HPDE6-E6E7 (cell line): Measurements from ENCODE around the gene ATP5ME.
A peak's percentile ranks its signal among the peaks of the same experiment; 100 is the strongest.

Experiments used
- DNase-seq: peaks from one replicate; pipeline ENCODE4 v3.0.0; 2011; ENCODE audit warnings: missing footprints; ENCODE audit errors: extremely low spot score

ATP5ME gene

DNA sequence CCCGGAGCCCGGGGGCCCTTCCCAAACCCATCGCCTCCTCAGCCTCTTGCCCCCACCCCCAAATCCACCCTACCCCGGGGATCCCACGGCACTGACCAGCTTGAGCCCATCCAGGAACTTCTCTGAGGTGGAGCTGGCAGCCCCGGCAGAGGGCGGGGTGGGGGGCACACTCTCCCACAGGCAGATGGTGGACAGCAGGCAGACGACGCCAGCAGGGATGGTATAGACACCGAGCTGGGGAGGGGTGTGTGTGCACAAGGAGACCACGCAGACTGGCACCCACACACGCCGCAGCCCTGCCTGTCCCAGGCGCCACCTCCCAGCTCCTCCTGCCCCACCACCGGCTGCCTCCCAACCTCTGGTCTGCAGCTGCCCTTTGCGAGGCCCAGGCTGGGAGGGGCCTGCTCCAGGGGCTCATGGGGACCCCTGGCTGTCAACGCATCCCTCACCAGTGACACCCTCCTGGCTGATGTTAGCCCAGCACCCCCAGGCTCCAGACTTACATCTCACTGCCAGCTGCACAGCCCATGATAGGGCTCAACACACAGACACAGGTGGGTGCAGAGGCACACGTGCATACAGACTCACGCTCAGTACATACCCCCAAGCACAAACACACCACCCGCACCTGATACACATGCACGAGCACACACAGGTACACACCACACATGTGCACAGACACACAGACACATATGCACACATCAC is 10.7 kb upstream of the ATP5ME start:
- no peak for DNase-seq

DNA sequence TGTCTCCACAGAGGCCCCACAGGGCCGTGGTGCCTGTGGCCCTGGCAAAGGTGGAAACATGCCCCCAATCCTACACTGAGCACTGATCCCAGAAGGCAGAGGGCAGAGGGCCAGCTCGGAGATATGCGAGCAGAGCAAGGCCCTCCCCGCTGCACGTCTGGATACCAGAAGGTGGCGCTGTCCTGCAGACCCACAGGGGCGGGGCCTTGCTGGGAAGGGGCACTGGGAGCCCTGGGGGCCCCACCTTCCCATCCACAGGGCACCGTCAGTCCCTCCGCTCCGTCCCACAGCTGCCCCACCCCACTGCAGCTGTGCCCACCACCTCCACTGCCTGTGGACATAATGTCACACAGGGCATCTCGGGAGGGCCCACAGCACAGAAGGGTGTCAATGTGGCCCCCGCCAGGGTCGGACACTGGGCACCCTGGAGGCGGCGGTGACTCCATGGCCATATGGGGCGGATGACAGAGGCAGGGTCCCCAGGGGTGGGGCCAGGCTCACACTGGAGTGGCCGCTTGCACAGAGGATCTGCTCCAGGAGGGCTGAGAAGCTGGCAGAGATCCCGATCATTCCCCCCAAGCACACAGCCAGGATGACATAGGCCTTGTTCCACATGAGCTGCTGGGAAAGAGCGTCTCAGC is 10.0 kb upstream of the ATP5ME start:
- no peak for DNase-seq

GRCh38 chr4:683247-683897 is 9.3 kb upstream of the ATP5ME start:
- DNase-seq = no peak

DNA sequence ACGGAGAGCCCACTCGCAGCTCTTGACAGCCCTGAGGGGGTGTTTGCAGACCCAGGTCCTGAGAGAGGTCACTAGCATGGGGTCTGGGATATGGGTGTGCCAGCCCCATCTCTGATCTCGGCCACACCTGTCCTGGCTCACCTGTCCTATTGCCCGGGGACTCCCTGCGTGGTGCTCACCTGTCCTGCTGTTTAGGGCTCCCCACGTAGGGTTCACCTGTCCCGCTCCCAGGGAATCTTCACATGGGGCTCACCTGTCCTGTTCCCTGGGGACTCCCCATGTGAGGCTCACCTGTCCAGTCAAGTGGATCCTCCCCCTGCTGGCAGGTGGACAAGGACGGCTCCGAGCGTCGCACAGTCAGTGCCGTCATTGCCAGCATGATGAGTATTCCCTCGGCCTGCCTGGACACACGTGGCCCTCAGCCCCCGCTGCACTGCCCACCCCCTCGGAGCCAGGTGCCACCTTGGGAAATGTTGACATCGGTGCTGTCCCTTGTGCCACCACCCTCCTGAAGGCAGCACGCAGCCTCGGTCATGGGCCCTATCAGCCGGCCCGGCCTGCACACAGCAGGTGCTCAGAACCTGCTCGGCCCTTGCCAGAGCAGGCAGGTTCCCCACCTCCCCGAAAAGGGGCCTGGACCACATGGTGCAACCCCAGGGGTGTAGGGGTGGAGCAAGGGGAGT is 8.6 kb upstream of the ATP5ME start:
- no peak for DNase-seq

GRCh38 chr4:681736-682451 is 7.8 kb upstream of the ATP5ME start:
- DNase-seq = peak; percentile 49

DNA sequence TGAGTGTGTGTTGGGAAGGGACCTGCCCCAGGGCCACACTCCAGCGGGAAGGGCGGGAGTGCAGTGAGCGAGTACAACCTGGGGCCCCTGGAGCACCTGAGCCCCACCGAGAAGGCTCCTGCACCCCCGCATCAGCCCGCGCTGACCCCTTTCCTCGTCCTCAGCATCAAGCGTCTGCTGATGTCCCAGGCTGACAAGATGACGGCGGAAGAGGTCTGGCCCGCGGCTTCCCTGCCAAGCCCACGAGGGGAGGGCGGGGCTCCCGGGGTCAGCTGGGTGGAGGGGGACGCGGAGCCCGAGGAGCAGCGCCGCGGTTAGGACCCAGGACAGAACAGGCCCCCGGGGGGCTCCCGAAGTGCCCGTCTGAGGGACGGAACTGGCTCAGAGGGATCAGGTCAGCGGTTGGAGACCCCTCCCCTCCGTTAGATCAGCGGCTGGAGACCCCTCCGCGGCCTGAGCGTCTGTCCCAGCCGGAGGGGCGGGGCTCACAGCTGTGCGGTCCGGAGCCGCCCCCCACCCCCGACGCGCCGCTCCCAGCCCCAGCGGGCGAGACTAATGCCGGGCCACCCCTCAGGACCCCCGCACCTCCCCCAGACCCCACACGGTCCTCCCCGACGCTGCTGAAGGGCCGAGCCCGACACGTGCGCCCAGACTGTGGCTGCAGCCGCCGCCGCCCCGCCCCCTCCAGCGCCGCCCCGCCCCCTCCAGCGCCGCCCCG is 7.0 kb upstream of the ATP5ME start:
- DNase-seq = no peak

GRCh38 chr4:680551-680927 is 6.5 kb upstream of the ATP5ME start:
- DNase-seq = no peak

- no peak for DNase-seq
These were observed 6.0 kb upstream of the ATP5ME start for GRCh38 chr4:680091-680490.

DNA sequence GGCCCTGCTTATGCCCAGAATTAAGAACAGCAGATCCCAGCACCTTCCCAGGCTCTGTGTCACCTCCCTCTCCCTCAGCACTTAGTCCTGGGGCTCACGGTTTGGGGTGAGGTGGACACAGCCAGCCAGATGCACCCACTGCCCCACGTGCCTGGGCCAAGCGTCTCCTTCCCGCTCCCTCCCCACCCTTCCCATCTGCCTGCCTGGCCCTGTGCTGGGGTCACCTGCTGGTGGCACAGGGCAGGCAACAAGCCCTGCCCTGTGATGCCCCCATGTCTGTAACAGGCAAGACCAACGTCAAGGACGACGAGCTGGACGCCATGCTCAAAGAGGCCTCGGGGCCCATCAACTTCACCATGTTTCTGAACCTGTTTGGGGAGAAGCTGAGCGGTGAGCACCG is 5.6 kb upstream of the ATP5ME start:
- no peak for DNase-seq

DNA sequence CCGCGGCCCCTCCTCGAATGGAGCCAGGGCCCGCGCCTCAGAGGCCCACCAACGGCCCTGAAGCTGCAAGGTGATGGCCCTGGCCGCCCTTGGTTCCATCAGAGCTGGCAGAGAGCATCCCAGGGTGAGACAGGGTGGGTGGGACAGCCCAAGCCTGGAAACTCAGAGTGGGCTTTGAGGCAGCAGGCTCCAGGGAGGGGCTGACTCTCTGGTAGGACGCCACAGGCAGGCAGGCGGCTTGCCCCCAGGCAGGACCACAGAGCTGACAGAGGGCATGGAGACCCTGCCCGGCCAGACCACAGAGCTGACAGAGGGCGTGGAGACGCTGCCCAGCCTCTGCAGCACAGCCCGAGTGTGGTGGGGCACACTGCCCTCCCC is 5.0 kb upstream of the ATP5ME start:
- DNase-seq = no peak

DNA sequence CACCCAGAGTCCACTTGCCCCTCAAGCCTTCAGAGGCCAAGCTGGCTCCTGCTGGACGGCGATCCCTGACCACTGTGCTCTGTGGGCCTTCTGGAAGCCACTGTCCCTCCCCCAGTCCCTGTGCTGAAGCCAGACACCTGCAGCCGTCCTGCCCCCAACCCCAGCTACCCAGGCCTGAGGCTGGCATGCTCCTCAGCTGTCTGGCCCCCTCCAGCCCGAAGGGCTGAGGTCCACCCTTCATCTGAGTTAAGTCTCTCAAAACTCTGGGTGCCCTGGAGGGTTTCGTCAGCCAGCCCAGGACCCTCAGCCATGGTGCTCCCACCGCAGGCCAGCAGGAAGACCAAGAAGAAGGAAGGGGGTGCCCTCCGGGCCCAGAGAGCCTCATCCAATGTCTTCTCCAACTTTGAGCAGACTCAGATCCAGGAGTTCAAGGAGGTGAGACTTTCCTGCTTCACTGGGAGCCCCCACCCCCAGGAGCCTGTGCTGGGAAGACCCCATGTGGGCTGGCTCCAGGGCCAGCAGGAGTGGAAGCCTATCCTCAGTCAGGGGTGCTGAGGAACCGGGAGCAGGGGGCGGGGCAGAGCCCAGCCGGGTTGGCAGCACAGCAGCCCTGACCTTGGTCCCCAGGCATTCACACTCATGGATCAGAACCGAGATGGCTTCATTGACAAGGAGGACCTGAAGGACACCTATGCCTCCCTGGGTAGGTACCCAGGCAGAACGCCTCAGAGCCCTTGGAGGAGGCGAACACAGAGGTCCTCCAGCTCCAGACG is 4.4 kb upstream of the ATP5ME start:
- no peak for DNase-seq

GRCh38 chr4:677431-678293 is 3.6 kb upstream of the ATP5ME start:
- peak; percentile 56 for DNase-seq

- no peak for DNase-seq
These were observed 2.8 kb upstream of the ATP5ME start for GRCh38 chr4:676871-677235.

GRCh38 chr4:675980-676870 is 2.1 kb upstream of the ATP5ME start:
- DNase-seq = no peak

DNA sequence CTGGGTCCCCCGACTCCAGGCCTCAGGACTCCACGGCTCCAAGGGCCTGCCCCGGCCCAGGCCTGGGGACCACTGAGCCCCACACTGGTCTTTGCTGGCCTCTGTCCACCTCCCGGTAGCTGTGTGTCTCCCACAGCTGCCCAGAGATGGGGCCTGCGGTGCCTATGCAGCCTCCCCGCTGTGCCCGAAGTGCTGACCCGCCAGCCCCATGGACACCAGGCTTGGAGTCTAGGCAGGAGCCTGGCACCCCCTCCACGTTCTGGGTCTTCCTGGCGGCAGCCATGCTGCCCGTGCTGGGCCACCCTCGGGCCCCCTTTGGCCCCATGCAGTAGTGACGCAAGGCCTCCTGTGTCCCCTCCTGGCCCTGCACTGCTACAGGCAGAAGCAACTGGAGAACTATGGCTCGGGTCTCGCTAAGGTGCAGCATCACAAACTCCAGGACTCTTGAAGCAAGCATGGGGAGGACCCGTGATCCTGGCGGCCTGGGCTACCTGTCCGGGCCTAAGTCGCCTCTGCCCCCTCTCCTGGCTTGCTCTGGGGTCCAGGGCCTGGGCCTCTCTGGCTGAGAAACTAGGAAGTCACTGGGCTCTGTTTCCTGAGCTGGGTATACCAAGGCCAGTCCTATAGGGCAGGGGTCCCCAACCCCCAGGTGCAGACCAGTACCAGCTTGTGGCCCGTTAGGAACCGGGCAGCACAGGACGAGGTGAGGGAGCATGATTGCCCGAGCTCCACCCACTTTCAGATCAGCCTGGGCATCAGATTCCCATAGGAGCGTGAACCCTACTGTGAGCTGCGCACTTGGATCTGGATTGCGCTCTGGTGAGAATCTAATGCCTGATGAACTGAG is 1.2 kb upstream of the ATP5ME start:
- no peak for DNase-seq

DNA sequence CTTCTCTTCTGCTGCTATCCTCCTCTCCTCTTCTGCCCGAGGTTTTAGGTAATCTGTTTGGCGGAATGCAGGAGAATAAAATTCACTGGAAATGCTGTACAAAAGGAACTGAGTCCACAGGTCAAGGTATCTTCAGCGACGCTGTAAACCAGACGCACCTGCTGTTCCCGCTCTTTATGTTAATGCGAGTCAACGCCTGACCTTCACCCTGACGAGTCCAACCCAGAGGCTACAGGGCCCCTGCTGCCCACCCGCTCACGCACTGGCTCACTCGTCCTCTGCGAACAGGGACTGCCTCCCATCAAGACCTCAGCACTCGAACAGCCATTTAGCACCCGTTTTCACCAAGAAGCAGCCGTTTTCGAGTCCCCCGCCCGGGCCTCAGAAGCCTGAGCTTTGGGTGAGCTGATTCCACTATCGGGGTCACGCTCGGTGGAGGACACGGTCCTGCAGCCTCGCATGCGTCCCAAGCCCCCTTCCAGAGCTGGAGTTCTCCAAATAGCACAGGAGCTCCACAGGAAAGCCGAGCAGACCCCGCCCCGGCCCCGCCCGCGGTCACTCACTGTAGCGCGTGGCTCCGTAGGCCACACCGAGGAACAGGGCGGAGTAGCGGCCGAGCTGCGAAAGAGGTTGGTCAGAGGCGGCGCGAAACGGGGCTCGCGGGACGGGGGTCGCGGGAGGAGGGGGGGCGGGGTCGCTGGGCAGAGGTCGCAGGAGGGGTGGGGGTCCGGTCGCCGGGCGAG is 556 bp downstream of the ATP5ME start:
- DNase-seq = no peak

GRCh38 chr4:671769-672168 is 2.3 kb downstream of the ATP5ME start:
- DNase-seq = no peak
